ENCODE measurements around the gene PDPK1.
A peak's percentile ranks its signal among the peaks of the same experiment; 100 is the strongest.
"Not testable (repeated sequence)": the region's sequence is repeated elsewhere in the genome, so short reads cannot be mapped to it uniquely, and the experiment has no call there.

Gene PDPK1

DNA sequence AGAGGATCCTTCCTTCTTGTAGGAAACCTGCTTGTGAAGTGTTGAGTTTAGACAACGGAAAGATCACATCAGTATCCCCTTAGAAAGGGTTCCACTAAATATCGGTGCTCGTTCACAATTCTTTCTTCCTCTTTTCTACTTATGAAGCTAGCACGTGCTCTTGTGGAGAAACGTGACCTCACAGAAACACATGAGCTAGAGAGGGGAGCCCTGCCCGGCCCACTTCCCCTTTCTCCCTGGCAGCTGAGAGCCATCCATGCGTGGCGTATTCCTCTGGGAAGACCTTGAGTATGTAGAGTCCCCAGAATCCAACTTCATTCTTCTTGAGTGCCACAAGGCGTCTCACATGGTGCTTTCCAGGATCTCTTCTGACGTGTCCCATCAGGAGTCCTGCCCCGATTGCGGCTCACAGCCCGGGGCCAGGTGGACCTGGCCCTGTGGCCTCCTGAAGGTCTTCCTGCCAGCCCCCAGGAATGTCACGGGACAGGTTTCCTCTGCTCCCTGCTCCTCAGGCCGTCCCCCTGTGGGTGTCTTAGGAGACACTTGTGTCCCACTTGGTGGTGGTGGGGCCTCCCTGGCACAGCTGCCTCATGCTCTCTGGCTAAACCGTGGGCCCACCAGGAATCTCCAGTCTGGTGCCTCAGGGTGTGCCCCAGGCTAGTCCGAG is 22.4 kb downstream of the PDPK1 start:
- TF ChIP-seq, protein P1, sequence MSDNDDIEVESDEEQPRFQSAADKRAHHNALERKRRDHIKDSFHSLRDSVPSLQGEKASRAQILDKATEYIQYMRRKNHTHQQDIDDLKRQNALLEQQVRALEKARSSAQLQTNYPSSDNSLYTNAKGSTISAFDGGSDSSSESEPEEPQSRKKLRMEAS (IDR thresholded peaks at IDR 0.05; ENCODE audit: low read depth, low read length) = peak; percentile 77
- 0 out of 2 replicates have a peak, but pooled peaks have one; percentile 44 for TF ChIP-seq MYC (IDR thresholded peaks at IDR 0.05; ENCODE audit: low read depth, low read length)
- H3K4me3 ChIP-seq (ENCODE audit: low read depth, low read length); DNase-seq (ENCODE audit: low read depth): not testable (repeated sequence)

DNA sequence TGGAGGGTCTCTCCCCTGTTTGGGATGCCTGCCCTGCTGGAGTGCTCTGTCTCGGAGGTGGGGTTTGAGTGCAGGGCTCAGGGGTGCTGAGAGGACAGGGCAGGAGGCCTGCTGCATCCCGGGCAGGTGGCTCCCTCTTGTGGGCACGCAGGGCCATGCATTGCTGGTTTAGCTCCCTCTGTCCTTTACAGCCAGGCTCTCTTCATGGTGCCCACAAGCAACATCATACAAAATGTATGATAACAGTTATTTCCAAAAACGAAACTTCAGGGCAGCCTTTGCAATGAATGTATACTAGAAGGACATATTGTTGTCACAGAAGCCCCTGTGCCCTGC is 22.9 kb downstream of the PDPK1 start:
- not testable (repeated sequence) for DNase-seq (ENCODE audit: low read depth); H3K4me3 ChIP-seq (ENCODE audit: low read depth, low read length)
- TF ChIP-seq, protein P2, sequence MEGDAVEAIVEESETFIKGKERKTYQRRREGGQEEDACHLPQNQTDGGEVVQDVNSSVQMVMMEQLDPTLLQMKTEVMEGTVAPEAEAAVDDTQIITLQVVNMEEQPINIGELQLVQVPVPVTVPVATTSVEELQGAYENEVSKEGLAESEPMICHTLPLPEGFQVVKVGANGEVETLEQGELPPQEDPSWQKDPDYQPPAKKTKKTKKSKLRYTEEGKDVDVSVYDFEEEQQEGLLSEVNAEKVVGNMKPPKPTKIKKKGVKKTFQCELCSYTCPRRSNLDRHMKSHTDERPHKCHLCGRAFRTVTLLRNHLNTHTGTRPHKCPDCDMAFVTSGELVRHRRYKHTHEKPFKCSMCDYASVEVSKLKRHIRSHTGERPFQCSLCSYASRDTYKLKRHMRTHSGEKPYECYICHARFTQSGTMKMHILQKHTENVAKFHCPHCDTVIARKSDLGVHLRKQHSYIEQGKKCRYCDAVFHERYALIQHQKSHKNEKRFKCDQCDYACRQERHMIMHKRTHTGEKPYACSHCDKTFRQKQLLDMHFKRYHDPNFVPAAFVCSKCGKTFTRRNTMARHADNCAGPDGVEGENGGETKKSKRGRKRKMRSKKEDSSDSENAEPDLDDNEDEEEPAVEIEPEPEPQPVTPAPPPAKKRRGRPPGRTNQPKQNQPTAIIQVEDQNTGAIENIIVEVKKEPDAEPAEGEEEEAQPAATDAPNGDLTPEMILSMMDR (IDR thresholded peaks at IDR 0.05; ENCODE audit: low read depth, low read length) = peak; percentile 23

DNA sequence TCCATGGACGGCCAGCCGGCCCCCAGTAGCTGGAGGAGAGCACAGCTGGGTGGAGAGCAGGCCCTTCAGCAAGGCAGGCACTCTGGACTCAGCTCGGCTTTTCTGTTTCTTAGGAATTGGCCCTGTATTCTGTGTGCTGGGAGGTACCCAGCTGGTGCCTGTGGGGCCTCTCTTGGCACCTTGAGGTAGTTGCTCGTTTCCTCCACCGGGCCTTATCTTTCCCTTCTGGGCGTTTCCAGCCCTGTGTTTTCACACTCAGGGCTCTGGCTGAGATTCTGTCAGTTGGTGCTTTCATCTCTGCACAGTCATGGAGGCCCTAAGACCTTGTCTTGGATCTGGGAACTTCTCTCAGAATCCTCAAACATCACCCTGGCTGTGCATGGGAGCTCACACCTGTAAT is 29.7 kb downstream of the PDPK1 start:
- H3K4me3 ChIP-seq (ENCODE audit: low read depth, low read length); DNase-seq (ENCODE audit: low read depth): not testable (repeated sequence)

DNA sequence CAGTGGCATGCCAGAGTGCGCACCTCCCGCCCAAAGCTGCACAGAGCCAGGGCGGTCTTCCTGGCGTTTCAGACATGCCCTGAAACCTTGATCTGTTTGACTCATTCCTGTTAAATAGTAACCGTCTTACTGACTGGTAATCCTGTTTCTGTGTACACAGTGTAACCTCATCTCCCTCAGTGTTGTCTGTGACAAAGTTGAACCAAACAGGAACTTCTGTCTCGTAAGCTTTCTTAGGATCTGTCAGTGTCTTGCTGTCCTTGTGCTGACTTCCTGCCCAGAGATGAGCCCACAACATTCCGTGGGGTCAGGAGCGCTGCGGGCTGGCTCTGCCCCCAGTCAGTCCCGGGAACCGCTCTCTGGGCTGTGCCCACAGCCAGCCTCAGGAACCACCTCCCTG is 30.8 kb downstream of the PDPK1 start:
- H3K4me3 ChIP-seq (ENCODE audit: low read depth, low read length); DNase-seq (ENCODE audit: low read depth): not testable (repeated sequence)

DNA sequence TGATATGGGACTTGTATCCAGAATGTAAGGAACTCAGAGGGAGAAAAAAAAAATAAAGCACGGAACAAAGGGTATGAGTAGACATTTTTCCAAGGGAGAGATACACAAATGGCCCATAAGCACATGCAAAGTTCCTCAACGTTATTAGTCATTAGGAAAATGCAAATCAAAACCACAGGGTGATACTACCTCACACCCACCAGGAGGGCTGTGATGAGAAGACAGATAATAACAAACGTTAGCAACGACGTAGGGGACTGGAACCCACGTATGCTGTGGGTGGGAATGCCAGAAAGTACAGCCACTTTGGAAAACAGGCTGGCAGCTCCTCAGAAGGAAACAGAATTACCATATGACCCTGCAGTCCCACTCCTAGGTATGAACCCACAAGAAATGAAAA is 34.9 kb downstream of the PDPK1 start:
- DNase-seq (ENCODE audit: low read depth); H3K4me3 ChIP-seq (ENCODE audit: low read depth, low read length): not testable (repeated sequence)

DNA sequence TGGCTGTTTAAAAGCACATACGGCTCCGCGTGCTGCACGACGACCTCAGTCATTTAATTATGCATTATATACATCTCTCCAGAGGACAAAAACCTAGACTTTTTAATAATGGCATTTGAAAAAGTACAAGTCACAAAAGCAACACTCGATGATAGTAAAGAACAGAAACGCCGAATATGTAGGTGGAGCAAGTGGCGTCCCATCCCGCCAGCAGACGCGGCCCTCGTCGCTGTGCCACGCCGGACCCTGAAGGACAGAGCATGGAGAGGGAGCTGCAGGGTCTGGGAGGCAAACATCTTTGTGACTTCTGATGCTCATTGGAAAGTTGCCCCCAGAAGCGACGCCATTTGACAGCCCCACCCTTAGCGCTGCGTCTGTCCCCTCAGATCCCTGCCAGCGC is 38.0 kb downstream of the PDPK1 start:
- not testable (repeated sequence) for DNase-seq (ENCODE audit: low read depth); H3K4me3 ChIP-seq (ENCODE audit: low read depth, low read length)

DNA sequence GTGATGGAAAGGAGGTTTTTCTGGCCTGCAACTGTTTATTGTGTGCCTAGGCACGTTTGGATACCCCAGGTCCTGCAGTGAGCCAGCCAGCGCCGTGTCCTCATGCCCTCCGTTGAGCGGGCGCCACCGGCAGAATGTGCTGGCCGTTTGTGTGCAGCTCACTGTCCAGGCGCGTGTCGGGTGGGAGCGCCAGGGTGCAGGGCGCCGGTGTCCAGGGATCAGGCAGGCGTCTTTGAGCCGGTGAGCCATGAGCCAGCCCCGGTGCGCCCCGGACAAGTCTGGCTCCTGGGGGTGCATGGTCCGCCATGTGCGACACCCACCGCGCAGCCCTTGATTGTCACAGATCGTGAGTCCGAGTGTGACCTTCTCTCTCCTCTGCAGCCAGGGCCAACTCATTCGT is 39.2 kb downstream of the PDPK1 start:
- H3K4me3 ChIP-seq (ENCODE audit: low read depth, low read length); DNase-seq (ENCODE audit: low read depth): not testable (repeated sequence)

DNA sequence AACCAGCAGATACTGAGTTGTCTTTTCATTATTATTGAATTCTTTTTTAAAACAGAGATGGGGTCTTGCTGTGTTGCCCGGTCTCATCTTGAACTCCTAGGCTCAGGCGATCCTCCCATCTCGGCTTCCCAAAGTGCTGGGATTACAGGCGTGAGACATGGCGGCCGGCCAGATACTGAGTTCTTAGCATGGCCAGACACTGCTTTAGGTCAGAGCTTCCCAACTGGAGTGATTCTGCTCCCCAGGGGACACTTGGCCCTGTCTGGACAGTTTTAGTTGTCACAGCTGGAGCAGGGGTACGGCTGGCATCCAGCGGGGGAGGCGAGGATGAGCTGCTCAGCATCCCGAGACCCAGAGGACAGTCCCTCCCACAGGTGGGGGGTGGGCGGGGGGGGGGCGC is 41.1 kb downstream of the PDPK1 start:
- not testable (repeated sequence) for H3K4me3 ChIP-seq (ENCODE audit: low read depth, low read length); DNase-seq (ENCODE audit: low read depth)

DNA sequence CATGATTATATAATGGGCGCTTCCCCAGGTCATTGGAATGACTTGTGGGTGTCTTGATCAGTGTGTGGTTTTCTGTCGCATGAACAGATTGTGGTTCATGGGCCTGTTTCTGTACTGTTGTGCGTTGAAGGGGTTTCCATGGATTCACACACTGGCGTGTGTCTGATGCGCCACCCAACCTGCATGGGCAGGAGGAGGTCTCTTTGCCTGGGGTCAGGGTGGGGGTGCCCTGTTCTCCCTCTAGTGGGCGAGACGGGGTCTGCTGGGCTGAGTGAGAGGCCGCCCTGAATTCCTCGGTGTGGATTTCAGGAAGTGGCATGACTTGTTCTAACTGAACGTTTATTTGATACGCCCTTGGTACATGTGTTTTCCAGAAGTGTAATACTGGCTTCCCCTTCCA is 42.3 kb downstream of the PDPK1 start:
- peak; percentile 72 for DNase-seq (ENCODE audit: low read depth)
- not testable (repeated sequence) for H3K4me3 ChIP-seq (ENCODE audit: low read depth, low read length)
- TF ChIP-seq, protein P2 (IDR thresholded peaks at IDR 0.05; ENCODE audit: low read depth, low read length) = peak; percentile 34

DNA sequence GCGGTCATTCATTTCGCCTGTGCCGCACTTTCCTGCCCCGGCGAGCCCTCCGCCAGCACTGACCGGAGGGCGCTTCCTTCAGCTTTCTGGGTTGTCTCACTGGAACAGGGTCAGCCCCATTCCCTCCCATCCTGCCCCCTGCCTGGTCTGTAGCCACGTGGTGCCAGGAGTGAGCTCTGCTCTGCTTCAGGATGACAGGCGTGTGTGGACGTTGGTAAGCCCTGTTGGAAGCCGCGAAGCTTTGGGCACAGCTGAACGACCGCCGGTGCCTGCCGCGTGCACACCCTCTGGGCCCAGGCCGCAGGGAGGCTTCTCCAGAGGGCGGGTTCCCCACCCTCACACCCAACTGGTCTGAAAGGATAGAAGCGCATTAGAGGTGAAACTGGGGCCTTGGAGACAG is 43.0 kb downstream of the PDPK1 start:
- H3K4me3 ChIP-seq (ENCODE audit: low read depth, low read length); DNase-seq (ENCODE audit: low read depth): not testable (repeated sequence)

DNA sequence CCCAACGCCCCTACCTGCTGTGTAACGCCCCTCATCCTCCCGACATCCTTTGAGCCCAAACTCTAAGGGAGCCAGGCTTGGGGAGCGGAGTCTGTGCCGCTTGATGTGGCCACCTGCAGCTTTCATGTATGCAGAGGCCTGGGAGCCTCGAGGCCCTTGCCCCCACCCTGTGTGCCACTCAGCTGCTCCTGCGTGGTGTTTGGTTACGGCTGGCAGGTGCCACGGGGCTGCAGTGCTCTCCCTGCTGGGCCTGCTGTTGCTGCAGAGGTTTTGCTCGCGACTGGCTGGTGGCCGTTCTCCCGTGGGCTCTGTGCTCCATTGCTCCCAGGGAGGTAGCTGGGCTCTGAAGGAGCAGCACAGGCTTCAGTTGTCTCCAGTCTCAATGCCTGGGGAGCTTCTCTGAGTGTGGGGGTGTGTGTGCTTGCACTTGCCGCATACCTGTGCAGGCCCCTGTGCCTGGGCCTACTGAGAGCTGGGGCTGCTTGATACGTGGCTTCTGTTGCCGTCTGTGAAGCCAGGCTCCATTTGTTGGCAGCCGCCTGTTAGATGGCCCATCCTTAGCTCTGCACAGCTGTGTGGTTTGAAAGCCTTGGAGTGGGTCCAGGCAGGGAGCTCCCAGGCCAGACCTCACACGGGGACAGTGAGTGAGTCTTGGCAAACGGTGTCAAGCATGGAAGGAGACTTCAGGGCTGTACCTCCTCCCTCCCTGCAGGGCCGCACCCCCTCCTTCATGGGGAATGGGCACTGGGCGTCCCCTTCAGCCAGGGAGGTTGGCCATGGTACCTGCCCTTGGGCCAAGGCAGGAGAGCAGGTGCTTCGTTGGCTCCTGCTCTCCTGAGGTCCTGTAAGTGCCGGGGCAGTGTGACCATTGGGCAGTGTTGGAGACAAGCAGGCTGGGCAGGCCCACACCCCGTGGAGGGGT is 47.2 kb downstream of the PDPK1 start:
- DNase-seq (ENCODE audit: low read depth) = no peak
- H3K4me3 ChIP-seq (ENCODE audit: low read depth, low read length) = no peak overlapping the region
- TF ChIP-seq, protein P1 (IDR thresholded peaks at IDR 0.05; ENCODE audit: low read depth, low read length) = no peak
- TF ChIP-seq POLR2A (IDR thresholded peaks at IDR 0.05; ENCODE audit: extremely low read depth, insufficient read length) (no peak), MYC (IDR thresholded peaks at IDR 0.05; ENCODE audit: low read depth, low read length) (no peak)
- TF ChIP-seq, protein P2 (IDR thresholded peaks at IDR 0.05; ENCODE audit: low read depth, low read length) = no peak

Measured in NB4 (cell line).